GM19238 (cell line): ENCODE measurements around the gene ADCY5.
A peak's percentile ranks its signal among the peaks of the same experiment; 100 is the strongest.

Source experiments
- DNase-seq: peaks from one replicate; pipeline ENCODE4 v3.0.0; 2011; ENCODE audit warnings: low spot score; ENCODE audit not compliant: insufficient read length

Gene ADCY5

DNA sequence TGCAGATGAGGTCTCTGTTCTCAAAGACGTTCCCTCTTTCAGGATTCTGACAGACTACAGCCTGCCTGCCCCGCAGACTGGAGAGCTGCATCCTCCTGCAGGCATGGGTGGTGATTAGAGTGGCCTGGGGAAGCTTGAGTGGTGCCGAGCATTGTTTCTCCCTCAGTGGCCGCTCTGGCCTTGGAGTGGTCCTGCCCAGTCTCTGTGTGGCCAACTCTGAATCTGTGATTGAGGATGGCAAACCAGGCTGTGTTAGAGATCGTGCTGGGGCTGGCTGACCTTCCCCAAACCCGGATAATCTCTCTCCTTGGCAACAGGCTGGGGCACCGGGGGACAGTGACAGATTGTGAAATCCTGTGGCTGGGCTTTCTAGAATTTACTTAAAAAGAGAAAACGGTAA lies 11.0 kb upstream of the ADCY5 start:
- DNase-seq = no peak

DNA sequence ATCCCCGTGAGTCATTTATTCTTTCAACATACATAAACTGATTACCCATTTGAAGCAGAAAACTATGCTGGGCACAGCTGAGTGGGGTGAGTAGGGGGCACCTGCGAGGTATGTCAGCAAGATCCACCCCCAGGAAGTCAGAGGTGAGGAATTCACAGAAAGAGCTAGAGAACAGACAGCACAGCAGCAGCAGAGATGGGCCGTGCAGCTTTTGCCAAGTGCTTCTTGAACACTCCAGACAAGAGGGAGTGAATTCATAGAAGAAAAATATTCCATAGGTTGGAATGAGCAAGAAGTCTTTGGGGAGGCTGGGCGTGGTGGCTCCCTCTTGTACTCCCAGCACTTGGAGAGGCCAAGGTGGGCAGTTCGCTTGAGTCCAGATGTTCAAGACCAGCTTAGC lies 9.4 kb upstream of the ADCY5 start:
- no peak for DNase-seq

DNA sequence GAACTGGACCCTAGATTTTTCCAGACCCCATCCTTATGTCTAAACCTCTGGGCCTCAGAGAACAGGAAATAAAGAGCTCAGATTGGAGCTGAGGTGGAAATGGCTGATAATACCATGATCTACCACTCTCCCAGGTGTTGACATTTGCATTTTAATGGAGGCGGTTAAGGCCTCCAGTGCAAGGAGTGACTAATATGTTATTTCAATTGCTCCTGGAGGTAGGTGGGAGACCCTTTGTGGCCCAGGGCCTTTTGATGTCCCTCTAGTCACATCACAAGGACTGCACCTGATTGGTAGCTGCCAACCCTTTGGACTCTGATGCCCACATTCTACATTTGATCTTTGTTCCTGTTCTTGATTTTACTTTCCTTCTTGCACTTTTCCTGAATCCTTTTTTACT lies 9.0 kb upstream of the ADCY5 start:
- no peak for DNase-seq

- no peak for DNase-seq
Observed at GRCh38 chr3:123453675-123454074, 4.8 kb upstream of the ADCY5 start.

- no peak for DNase-seq
Observed at GRCh38 chr3:123451186-123451585, 2.3 kb upstream of the ADCY5 start.

GRCh38 chr3:123449997-123450604 lies 1.2 kb upstream of the ADCY5 start:
- DNase-seq = no peak

- DNase-seq = peak; percentile 23
Observed at GRCh38 chr3:123449102-123449996, 459 bp upstream of the ADCY5 start.

- DNase-seq = peak; percentile 43
Observed at GRCh38 chr3:123447749-123448517, 957 bp downstream of the ADCY5 start.

DNA sequence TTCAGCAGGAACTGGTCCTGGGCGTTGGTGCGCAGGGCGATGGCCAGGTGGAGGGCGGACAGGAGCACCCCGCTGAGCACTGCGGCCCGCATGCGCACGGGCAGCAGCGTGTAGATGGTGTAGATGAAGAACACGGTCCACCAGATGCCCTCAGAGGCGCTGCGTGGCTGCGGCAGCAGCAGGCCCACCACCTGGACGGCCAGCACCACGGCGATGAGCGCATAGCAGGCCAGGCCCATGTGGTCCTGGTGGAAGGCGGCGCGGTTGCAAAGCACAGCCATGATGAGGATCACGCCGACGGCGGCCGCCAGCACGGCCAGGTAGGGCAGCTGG lies 1.5 kb downstream of the ADCY5 start:
- DNase-seq = no peak

GRCh38 chr3:123446610-123447109 lies 2.2 kb downstream of the ADCY5 start:
- no peak for DNase-seq

DNA sequence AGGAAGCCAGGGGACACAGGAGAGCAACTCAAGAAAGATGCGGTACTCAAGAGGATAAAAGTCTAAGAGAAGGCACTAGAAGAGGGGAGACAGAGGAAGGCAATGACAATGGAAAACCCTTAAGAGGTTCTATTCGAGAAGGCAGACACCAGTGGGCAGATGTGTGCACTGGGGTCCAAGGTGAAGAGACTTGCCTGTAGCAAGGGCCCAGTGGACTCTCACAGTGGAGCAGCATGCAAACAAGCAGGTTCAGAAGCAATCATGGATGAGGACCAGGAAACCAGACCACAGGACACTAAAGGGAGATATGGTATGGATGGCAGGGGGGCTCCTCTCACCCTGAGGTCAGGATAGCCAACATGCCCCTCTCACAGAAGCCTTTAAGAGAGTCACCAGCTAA lies 2.7 kb downstream of the ADCY5 start:
- no peak for DNase-seq

- no peak for DNase-seq
Observed at GRCh38 chr3:123445702-123446101, 3.2 kb downstream of the ADCY5 start.

DNA sequence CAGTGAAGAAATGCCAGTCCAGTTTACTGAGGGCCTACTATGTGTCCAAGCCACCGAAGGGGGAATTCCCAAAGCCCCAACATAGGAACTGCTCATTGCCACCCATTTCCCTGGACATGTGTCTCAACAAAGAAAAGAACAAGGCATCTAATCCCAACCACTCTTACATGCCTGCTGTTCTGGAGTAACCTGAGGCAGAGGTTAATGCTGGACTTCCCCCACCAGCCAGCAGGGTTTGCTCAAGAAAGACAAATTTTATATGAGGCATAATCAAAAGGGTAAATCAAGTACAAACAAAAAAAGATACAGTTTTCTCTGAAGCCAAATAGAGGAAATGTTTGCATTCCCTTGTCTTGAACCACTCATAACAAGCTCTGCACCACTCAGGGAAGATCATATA lies 4.1 kb downstream of the ADCY5 start:
- no peak for DNase-seq

GRCh38 chr3:123444023-123444422 lies 4.9 kb downstream of the ADCY5 start:
- no peak for DNase-seq

GRCh38 chr3:123442908-123443307 lies 6.0 kb downstream of the ADCY5 start:
- DNase-seq = no peak

GRCh38 chr3:123442125-123442524 lies 6.8 kb downstream of the ADCY5 start:
- DNase-seq = no peak

DNA sequence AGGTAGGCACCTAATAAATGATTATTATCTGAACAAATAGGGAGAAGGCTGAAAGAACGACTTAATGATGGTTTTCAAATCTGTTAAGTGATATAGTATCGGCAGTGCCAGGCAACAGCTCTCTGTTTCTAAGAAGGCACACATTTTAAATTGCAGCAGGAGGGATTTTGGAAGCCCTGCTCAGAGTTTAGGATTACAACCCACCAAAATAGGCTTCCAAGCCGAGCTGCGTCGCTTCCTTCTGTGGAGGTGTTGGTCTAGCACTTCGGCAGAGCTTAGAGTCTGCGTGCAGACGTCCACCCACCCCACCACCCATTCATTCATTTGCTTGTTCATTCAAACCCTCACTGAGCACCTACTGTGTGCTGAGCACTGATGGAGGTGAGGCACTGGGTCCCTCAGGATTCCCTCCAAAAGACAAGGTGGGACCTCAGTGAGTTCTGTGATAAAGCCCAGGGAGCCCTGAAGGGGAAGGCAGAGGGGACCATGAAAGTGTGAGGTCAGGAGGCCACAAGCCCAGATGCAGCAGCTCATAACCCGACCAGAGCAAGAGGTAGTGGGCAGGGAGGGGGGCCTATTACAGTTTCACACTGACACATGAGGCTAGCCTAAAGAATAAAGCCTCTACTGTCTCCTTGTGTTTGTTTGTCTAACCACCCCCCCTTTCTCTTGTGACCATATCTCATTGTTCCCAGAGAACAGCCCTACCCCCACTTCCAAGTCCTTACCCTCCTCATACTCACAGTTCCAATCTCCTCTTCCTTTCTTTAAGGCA lies 8.9 kb downstream of the ADCY5 start:
- DNase-seq = no peak

GRCh38 chr3:123432832-123433523 lies 15.9 kb downstream of the ADCY5 start:
- no peak for DNase-seq

GRCh38 chr3:123431658-123432324 lies 17.1 kb downstream of the ADCY5 start:
- no peak for DNase-seq

DNA sequence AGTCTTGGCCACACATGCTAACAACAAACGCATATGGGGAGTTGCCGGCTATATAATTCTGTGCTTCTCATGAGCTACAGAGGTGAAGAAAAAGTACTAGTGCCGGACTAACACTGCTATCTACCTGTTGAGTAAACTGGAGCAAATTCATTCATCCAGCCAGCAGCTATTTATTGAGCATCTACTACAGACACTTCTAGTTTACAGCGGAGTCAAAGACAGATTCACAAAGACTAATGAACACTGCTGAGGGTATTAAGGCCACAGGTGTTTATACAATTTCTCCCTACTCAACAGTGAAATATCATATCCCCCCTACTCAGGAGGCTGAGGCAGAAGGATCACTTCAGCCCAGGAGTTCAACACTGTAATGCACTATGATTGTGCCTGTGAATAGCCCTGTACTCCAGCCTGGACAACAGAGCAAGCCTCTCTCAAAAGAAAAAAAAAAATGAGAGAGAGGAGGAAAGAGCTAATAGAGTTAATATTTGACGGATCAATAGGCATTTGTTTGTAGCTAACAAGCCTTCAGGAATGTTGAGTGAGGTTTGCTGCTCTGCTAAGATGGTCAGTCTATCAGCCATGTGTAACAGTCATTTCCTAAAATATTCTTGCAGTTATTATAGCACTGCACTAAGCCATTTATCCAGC lies 17.8 kb downstream of the ADCY5 start:
- no peak for DNase-seq
